IMR-90 (cell line): ENCODE results near the gene ADGRD1. TPM values are rescaled to one million over a fixed set of nuclear protein-coding genes. Genes with fewer than 3 reads are reported as not detected.

Experiments used
- ATAC-seq: fragments of 200-7000 bp; cut with Tn5 transposase; 2 replicates; pipeline ENCODE4 v1.9.1; 2020; ENCODE audit warnings: low read depth, mild to moderate bottlenecking, moderate library complexity
- BruUV-seq: library from RNA; stranded (reverse); fragments of 400-500 nt; replicated peaks from 2 replicates; lab custom pipeline; 2021; lab: Mats Ljungman, UMichigan
- CTCF ChIA-PET: fragments of 300-600 bp; formaldehyde crosslinking; extraction: SDS; loops from one replicate; lab custom pipeline; 2021; ENCODE audit warnings: antibody characterized with exemption; lab: Yijun Ruan, JAX
- POLR2A ChIA-PET: fragments of 300-600 bp; sonication (Branson Sonifier 250); formaldehyde crosslinking; loops from one replicate; lab custom pipeline; 2022; ENCODE audit warnings: antibody characterized with exemption; ENCODE audit not compliant: unreplicated experiment; lab: Charles Lee
- DNase-seq: peaks from one replicate; pipeline ENCODE4 v3.0.0; 2013
- H2AFZ ChIP-seq: replicated peaks from 2 replicates; pipeline ENCODE3; 2013; ENCODE audit warnings: low read length, mild to moderate bottlenecking; ENCODE audit not compliant: poor library complexity
- H2AK5ac ChIP-seq: 2 replicates; pipeline ENCODE4 v1.6.1; 2013; ENCODE audit warnings: low read depth, low read length, inconsistent platforms
- H2AK9ac ChIP-seq: replicated peaks from 2 replicates; pipeline ENCODE3; 2013; ENCODE audit warnings: mild to moderate bottlenecking, low read depth, low read length, moderate library complexity; ENCODE audit not compliant: poor library complexity
- H2BK120ac ChIP-seq: 2 replicates; pipeline ENCODE4 v1.6.1; 2013; ENCODE audit warnings: low read depth, low read length, inconsistent platforms
- H2BK15ac ChIP-seq: 3 replicates; pipeline ENCODE4 v1.6.1; 2013; ENCODE audit warnings: low read depth, low read length, inconsistent platforms
- H2BK20ac ChIP-seq: 2 replicates; pipeline ENCODE4 v1.6.1; 2013; ENCODE audit warnings: low read depth, mild to moderate bottlenecking, inconsistent platforms, low read length, moderate library complexity
- H2BK5ac ChIP-seq: 2 replicates; pipeline ENCODE4 v1.6.1; 2013; ENCODE audit warnings: mild to moderate bottlenecking, low read depth, low read length, inconsistent platforms; ENCODE audit not compliant: poor library complexity, severe bottlenecking
- H3K14ac ChIP-seq: replicated peaks from 2 replicates; pipeline ENCODE4 v1.6.1; 2013; ENCODE audit warnings: low read depth, low read length, inconsistent platforms
- H3K18ac ChIP-seq: 2 replicates; pipeline ENCODE4 v1.6.1; 2013; ENCODE audit warnings: low read depth, low read length, control low read depth
- H3K23ac ChIP-seq: 2 replicates; pipeline ENCODE4 v1.6.1; 2013; ENCODE audit warnings: low read depth, low read length, inconsistent platforms
- H3K27ac ChIP-seq: 2 replicates; pipeline ENCODE4 v1.5.1; 2013; ENCODE audit warnings: mild to moderate bottlenecking, control low read depth, low read length; ENCODE audit not compliant: insufficient read depth
- H3K27me3 ChIP-seq: 2 replicates; pipeline ENCODE4 v1.6.1; 2013; ENCODE audit warnings: low read length; ENCODE audit not compliant: control insufficient read depth, insufficient read depth
- H3K36me3 ChIP-seq: 2 replicates; pipeline ENCODE4 v1.6.1; 2013; ENCODE audit warnings: low read length, mixed read lengths; ENCODE audit not compliant: control insufficient read depth, insufficient read depth
- H3K4ac ChIP-seq: 2 replicates; pipeline ENCODE4 v1.6.1; 2013; ENCODE audit warnings: low read depth, low read length, inconsistent platforms
- H3K4me1 ChIP-seq: 2 replicates; pipeline ENCODE4 v1.6.1; 2013; ENCODE audit warnings: low read length, mixed read lengths; ENCODE audit not compliant: control insufficient read depth, insufficient read depth
- H3K4me2 ChIP-seq: 2 replicates; pipeline ENCODE4 v1.6.1; 2013; ENCODE audit warnings: low read depth, mild to moderate bottlenecking, control low read depth, low read length, moderate library complexity
- H3K4me3 ChIP-seq: 2 replicates; pipeline ENCODE4 v1.5.1; 2013; ENCODE audit warnings: low read depth, mild to moderate bottlenecking, control low read depth, low read length, moderate library complexity; ENCODE audit not compliant: insufficient read depth
- H3K56ac ChIP-seq: 2 replicates; pipeline ENCODE4 v1.6.1; 2013; ENCODE audit warnings: low read length, inconsistent platforms; ENCODE audit not compliant: insufficient read depth; ENCODE audit errors: extremely low read depth
- H3K79me1 ChIP-seq, 2 experiments: 2 replicates each; pipeline ENCODE4 v1.6.1; 2013; ENCODE audit warnings: low read length in 2 of 2, inconsistent platforms in 1 of 2, low read depth in 1 of 2
- H3K9ac ChIP-seq: 2 replicates; pipeline ENCODE4 v1.6.1; 2013; ENCODE audit warnings: low read depth, low read length, control low read depth
- H3K9me1 ChIP-seq: 2 replicates; pipeline ENCODE4 v1.6.1; 2013; ENCODE audit warnings: low read length, inconsistent platforms; ENCODE audit not compliant: insufficient read depth
- H3K9me3 ChIP-seq: 2 replicates; pipeline ENCODE4 v1.6.1; 2013; ENCODE audit warnings: low read length; ENCODE audit not compliant: control insufficient read depth, insufficient read depth
- H4K20me1 ChIP-seq: 2 replicates; pipeline ENCODE4 v1.6.1; 2013; ENCODE audit warnings: low read length, inconsistent platforms; ENCODE audit not compliant: insufficient read depth
- H4K5ac ChIP-seq: 2 replicates; pipeline ENCODE4 v1.6.1; 2013; ENCODE audit warnings: mild to moderate bottlenecking, low read depth, low read length, control low read depth
- H4K8ac ChIP-seq, 2 experiments: 2 replicates each; pipeline ENCODE4 v1.6.1; 2013; ENCODE audit warnings: low read depth in 2 of 2, low read length in 2 of 2, control low read depth in 1 of 2, inconsistent platforms in 1 of 2
- H4K91ac ChIP-seq: 2 replicates; pipeline ENCODE4 v1.6.1; 2013; ENCODE audit warnings: low read depth, low read length, inconsistent platforms; ENCODE audit not compliant: insufficient read depth
- CHD1 ChIP-seq: IDR thresholded peaks from 2 replicates; pipeline ENCODE4 v1.6.1; 2012; ENCODE audit warnings: low read depth, low read length, improper control_type of control experiment
- ELK1 ChIP-seq: fragments of 150-350 bp; IDR thresholded peaks from 2 replicates; pipeline ENCODE4 v1.6.1; 2016; ENCODE audit warnings: low read depth, mild to moderate bottlenecking, low read length, moderate library complexity, borderline replicate concordance
- WGBS, 2 experiments: methylation state at CpG; one replicate each; pipeline versions ENCODE4 v1.1.5 to v1.1.7; 2013; ENCODE audit warnings: missing lambda C conversion rate in 2 of 2; ENCODE audit not compliant: insufficient read length in 1 of 2; ENCODE audit errors: extremely low coverage in 2 of 2; 5-methylcytosine and 5-hydroxymethylcytosine counted together
- dilution Hi-C: fragments of 300-500 bp; cut with HindIII; formaldehyde crosslinking; loops from one replicate; pipeline ENCODE4 v1.14.3; 2018; ENCODE audit warnings: low sequenced_read_pairs; ENCODE audit not compliant: unreplicated experiment
- in situ Hi-C: fragments of 300-500 bp; cut with MboI; formaldehyde crosslinking; loops from 3 replicates; pipeline ENCODE4 v1.14.3; 2019; ENCODE audit warnings: low sequenced_read_pairs, inconsistent platforms, mixed read lengths
- intact Hi-C: fragments of 100-400 bp; cut with micrococcal nuclease; formaldehyde crosslinking; loops from 2 replicates; pipeline ENCODE4 v1.10.0; 2022
- polyA plus RNA-seq, 3 experiments: library from polyadenylated mRNA; depleted of rRNA; stranded (reverse); fragments of >200 nt; gene quantifications; 2 replicates each; pipeline ENCODE4 v1.2.3, GENCODE V29; 2012; ENCODE audit warnings: low replicate concordance in 1 of 3
- total RNA-seq: library from RNA; depleted of rRNA; stranded (reverse); fragments of >200 nt; gene quantifications from 2 replicates; pipeline ENCODE4 v1.2.3, GENCODE V29; 2012

ADGRD1 gene
- total and polyA plus RNA-seq, 2 of the 4 experiments (the other 2 are of a cell fraction), result not detected

GRCh38 chr12:131008913-131009270 is 55.2 kb downstream of the ADGRD1 start:
- H4K20me1 ChIP-seq, result no peaks in the 10 kb centered on the region
- no peaks in the 10 kb centered on the region for H3K27me3 ChIP-seq
- H2AK5ac ChIP-seq, result no peak overlapping the region
- H2AFZ ChIP-seq, result no peak overlapping the region
- no peak overlapping the region for H3K4me3 ChIP-seq
- CTCF ChIA-PET, result no interaction called here
- H4K5ac ChIP-seq, result no peak overlapping the region
- no peak for ATAC-seq
- no peak overlapping the region for H4K91ac ChIP-seq
- TF ChIP-seq CHD1 (no peak), ELK1 (no peak)
- no peaks in the 10 kb centered on the region for H3K36me3 ChIP-seq
- H3K4ac ChIP-seq, result no peak overlapping the region
- WGBS, 2 experiments, result 68% methylated on average over 17 of the region's 17 CpGs; no CpG with 5 or more reads in 1 of the 2 experiments
- no peak overlapping the region for H2BK120ac ChIP-seq
- in situ Hi-C loops, result no loop called here
- H2AK9ac ChIP-seq, result no peak overlapping the region
- peaks cover 41% of the 10 kb centered on the region for H3K9me3 ChIP-seq
- no peak overlapping the region for H3K18ac ChIP-seq
- no peak overlapping the region for H3K4me2 ChIP-seq
- POLR2A ChIA-PET, result no interaction called here
- H3K23ac ChIP-seq, result no peak overlapping the region
- DNase-seq, result no peak
- H3K56ac ChIP-seq, result no peak overlapping the region
- no peaks in the 10 kb centered on the region for H3K79me1 ChIP-seq
- no TSS peak for BruUV-seq
- dilution Hi-C loops, result no loop called here
- no peak overlapping the region for H3K14ac ChIP-seq
- H2BK15ac ChIP-seq, result no peak overlapping the region
- H4K8ac ChIP-seq, result no peak overlapping the region
- no peak overlapping the region for H2BK20ac ChIP-seq
- no peaks in the 10 kb centered on the region for H3K4me1 ChIP-seq
- intact Hi-C loops, result no loop called here
- H3K9me1 ChIP-seq, result no peaks in the 10 kb centered on the region
- no peak overlapping the region for H3K9ac ChIP-seq
- no peak overlapping the region for H2BK5ac ChIP-seq
- no peak overlapping the region for H3K27ac ChIP-seq
